ENCODE data around the gene COL15A1.

GRCh38 chr9:98915599-98915998, 28.1 kb upstream of the COL15A1 start:
- TF ChIP-seq POLR2A (IDR thresholded peaks at IDR 0.05; ENCODE audit: insufficient read depth in 1 of 2, low read depth in 2 of 2, low read length in 2 of 2), result no peak
- no peak for TF ChIP-seq ZNF136 (CRISPR knock-in tag; IDR thresholded peaks at IDR 0.05; ENCODE audit: low read depth)
- TF ChIP-seq RXRA (CRISPR knock-in tag; IDR thresholded peaks at IDR 0.05), result no peak
- TF ChIP-seq UBTF (CRISPR knock-in tag; IDR thresholded peaks at IDR 0.05), result no peak
- no peak for TF ChIP-seq ZGPAT (CRISPR knock-in tag; IDR thresholded peaks at IDR 0.05)
- TF ChIP-seq ZSCAN30 (CRISPR knock-in tag; IDR thresholded peaks at IDR 0.05), result no peak
- TF ChIP-seq ZSCAN5A (CRISPR knock-in tag; IDR thresholded peaks at IDR 0.05; ENCODE audit: borderline replicate concordance), result no peak
- no peak for TF ChIP-seq CTCF (CRISPR knock-in tag; IDR thresholded peaks at IDR 0.05)
- TF ChIP-seq RAD51 (IDR thresholded peaks at IDR 0.05; ENCODE audit: borderline replicate concordance), result no peak
- no peak for TF ChIP-seq ZNF281 (CRISPR knock-in tag; IDR thresholded peaks at IDR 0.05; ENCODE audit: borderline replicate concordance)
- no peak for TF ChIP-seq SETDB1 (CRISPR knock-in tag; IDR thresholded peaks at IDR 0.05; ENCODE audit: borderline replicate concordance)
- TF ChIP-seq EZH2 (conservative IDR thresholded peaks at IDR 0.05; ENCODE audit: low read depth, low read length), result no peak
- TF ChIP-seq ZNF12 (CRISPR knock-in tag; IDR thresholded peaks at IDR 0.05), result no peak
- no peak for TF ChIP-seq JUND (CRISPR knock-in tag; IDR thresholded peaks at IDR 0.05)
